CD4-positive, alpha-beta T cell treated with Interleukin-17A for 4 hours (primary cell): ENCODE measurements around the gene HOTAIR.

Experiments used
- DNase-seq: peaks from one replicate; pipeline ENCODE4 v3.0.0-alpha.2; 2020; ENCODE audit warnings: mixed read lengths

HOTAIR gene

GRCh38 chr12:54010972-54011664 lies 36.4 kb upstream of the HOTAIR start:
- no peak for DNase-seq

- DNase-seq: no peak
Measured at GRCh38 chr12:54010053-54010971, 35.6 kb upstream of the HOTAIR start.

- peak; percentile 37 for DNase-seq
Measured at GRCh38 chr12:54009171-54010052, 34.7 kb upstream of the HOTAIR start.

DNA sequence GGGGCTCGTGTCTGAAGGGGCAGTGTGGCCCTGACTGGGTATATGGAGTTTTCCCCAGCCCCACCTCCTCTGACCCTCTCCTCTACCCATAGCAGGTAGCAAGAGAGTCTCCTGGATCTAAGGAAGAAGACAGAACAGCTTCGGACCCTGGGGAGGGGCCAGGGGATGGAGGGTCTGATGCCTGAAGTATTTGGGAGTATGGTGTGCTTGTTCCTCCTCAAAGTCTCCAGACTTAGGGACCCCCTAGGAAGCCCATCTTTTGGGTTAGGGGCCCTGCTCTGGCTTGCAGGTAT lies 33.5 kb upstream of the HOTAIR start:
- DNase-seq: no peak

- no peak for DNase-seq
Measured at GRCh38 chr12:54007538-54008259, 32.9 kb upstream of the HOTAIR start.

DNA sequence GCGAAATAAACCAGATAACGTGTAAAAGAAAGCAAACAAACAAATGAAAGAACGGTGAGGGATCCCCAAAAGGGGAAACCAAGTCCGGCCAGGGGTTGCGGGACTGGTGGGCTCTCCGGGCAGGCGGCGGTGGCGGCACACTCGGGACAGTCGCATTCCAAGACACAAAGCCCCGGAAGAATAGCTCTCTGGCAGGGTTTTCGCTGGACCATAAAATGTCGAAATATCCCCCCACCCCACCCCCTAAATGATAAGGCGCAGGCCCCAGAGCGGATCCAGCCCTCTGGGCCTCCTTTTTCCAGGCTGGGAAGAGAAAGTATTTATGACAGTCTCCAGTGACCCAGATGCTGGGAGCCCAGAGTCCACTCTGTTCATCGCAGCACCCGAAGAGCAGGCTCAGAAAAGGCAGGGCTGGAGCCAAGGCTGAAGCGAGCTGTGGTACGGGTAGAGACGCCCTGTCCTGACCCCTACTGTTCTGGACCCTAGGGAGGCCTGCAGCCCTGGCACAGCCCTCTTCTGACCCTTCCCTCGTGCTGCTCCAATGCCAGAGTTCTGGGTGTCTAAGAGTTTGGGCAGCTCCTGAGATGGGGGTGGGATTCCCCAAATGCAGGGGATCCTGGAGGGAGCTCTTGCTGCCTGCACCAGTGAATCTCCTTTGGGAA lies 31.9 kb upstream of the HOTAIR start:
- DNase-seq: no peak

DNA sequence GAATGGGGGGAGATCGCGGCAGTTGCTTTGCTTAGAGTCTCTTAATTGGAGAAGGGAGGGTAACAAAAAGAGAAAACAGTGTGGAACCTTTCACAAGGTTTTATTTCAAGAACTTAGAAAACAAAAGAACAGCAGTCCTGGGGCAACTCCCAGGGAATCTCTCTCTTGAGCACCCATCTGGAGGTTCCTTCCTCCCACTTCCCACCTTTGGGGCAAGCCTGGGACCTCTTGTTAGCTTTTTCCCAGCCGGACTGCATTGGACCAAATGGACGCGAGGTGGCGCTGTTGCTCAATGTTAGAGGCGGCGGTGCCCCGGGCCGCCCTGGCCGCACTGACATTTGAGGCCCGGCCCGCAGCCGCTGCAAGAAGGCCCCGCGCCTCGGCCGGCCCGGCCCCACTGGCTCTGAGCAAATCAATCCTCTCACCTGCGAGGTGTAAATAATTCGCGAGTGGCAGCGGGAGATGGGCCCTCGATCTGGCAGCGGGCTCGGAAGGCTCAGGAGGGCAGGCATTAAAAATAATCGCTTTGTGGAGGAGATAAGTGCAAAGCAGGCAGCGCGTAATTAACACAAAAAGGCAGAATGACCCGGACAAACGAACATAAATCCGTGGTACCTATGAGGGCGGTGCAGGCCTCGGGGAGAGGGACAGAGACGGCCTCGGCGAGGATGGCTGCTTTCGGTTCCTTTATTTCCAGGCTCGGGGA lies 31.3 kb upstream of the HOTAIR start:
- DNase-seq: peak; percentile 91

GRCh38 chr12:54005531-54005852 lies 30.7 kb upstream of the HOTAIR start:
- no peak for DNase-seq

GRCh38 chr12:54004841-54005530 lies 30.2 kb upstream of the HOTAIR start:
- no peak for DNase-seq

DNA sequence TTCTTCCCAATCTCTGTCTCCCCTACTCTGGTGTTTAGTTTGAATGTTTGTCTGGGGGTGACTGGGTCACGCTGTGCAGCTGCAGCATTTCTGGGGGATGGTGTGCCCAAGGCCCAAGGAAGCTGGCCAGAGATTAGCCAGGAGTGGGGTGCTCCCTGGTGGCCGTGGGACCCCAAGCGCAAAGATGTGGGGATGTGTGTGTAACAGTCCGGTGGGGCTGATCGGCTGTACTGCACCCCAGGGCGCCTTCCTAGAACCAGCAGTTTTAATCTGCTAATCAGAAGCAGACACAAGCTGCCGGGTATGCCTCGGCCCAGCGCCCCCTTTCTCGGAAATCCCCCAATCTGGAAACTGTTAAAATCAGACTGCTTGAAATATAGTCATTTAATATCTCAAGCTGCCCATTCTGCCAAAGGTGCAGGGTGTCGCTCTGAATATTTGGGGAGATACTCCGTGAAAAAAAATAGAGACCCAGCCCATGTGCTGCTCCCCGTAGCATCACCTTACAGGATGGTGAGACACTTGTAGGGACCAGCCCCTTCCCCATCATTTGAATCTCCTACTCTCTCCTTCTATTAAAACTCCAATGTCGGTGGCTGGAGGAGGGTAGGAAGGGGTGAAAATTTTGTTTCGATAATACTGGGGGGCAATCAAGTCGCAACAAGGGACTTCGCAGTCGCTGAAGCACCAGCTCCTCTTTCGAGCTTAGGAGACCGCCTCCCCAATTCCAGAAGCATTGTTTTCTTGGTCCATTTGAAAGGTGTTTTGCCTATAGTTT lies 29.5 kb upstream of the HOTAIR start:
- no peak for DNase-seq

DNA sequence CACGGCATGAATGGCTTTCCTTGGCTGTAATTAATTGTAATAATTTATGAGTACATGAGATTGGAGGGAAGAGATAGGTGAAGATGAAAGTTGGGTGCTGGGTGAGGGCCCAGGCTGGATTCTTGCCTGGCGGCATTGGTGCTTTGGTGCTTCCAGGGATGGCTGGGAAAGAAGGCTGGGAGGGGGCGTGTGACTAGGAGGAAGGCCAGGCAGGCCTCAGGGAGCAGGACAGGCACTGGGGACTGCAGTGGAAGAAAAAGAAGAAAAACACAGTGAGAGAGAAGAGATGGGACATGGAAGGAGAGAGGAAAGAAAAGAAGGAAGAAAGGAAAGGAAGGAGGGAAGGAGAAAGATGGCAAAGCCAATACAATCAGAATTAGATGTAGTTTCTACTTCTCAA lies 28.9 kb upstream of the HOTAIR start:
- no peak for DNase-seq

- no peak for DNase-seq
Measured at GRCh38 chr12:54002915-54003389, 28.2 kb upstream of the HOTAIR start.

DNA sequence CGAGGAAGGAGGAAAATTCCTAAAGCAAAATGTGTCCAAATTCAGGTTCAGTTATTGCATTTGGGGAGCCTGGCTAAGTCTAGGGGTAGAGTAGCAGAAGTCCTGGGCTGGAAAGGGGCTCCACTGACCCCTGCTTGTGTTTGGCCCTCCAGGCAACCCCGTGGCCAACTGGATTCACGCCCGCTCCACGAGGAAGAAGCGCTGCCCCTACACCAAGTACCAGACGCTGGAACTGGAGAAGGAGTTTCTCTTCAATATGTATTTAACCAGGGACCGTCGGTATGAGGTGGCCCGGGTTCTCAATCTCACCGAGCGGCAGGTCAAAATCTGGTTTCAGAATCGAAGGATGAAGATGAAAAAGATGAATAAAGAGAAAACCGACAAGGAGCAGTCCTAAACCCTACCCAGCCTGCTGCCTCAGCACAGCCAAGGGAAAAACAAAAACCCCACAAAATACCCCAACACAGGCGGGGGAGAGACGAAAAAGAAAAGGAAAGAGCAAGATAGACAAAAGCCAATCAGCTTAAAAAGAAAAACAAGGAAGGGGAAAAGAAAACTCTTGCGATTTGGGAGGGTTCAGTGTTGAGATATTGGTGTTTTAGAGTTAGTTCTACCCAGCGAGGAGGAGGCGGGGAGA lies 27.6 kb upstream of the HOTAIR start:
- no peak for DNase-seq

DNA sequence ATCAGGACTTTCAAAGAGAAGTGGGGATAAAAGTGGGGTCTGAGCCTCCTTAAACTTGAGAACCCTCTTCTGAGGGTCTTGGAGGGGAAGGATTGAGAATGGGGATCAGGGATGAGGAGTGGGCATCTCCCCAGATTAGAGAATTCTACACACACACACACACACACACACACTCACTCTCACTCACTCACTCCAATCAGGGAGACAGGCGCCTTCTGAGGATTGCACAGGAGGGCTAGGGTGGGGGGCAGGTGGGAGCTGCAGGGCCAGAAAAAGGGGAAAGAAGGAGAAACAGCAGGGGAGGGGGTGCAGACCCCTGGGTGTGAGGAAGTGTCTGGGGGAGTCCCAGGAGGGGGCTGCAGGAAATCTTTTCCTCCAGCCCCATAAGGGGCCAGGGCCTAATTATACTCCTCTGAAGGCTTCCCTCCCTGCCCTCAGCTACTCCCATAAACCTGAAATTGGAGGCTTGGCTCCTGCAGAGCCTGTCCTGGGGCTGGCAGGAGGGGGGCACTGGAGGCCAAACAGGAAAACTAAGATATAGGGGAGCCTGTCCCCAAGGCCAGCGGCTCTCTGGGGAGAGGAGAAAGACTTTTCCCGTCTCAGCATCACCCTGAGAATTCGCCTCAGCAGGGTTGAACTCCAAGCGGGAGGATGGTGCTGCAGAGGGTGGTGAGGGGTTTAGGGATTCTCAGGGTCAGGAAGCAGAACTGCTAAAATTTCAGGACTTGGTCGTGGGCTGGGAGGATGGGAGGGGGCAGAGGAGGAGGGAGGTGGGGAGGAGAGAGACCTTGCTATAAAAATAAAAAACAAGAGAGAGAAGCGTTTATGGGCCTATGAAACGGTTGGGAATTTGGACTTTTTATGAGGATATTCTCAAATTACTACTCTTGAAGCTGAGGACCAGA lies 26.8 kb upstream of the HOTAIR start:
- no peak for DNase-seq

DNA sequence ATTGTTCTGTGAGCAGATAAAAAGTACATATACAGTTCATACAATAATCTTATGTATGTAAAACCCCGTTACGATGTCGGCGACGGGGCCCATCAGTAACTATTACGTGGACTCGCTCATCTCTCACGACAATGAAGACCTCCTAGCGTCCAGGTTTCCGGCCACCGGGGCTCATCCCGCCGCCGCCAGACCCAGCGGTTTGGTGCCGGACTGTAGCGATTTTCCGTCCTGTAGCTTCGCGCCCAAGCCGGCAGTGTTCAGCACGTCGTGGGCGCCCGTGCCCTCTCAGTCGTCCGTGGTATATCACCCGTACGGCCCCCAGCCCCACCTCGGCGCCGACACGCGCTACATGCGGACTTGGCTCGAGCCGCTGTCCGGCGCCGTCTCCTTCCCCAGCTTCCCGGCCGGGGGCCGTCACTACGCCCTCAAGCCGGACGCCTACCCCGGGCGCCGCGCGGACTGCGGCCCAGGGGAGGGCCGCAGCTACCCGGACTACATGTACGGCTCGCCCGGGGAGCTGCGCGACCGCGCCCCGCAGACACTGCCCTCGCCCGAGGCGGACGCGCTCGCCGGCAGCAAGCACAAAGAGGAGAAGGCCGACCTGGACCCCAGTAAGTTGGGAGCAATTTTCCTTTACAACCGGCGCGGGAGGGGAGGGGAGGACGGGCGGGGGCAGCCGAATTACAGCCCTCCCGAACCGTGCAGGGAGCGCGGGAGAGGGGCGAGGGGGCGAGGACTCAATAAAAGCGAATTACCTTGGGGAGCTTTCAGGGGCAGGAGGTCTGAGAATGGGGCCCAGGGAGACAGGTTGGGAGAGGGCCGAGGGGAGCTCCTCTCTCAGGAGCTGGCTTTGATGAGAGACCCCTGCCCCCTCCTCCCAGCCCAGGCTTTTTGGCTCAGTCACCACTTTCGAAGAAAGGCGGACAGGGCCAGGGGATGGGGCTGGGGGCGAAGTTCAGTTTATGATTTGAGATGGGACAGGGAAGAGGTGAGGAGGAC lies 25.7 kb upstream of the HOTAIR start, which contains the start of gene HOXC9:
Gene HOXC9 (plus strand): TSS at position 46 of the 999 bp plus-strand sequence. CDS start 28 bp downstream, at position 74.
- no peak for DNase-seq

GRCh38 chr12:53999559-54000115 lies 24.9 kb upstream of the HOTAIR start:
- DNase-seq: no peak

GRCh38 chr12:53998900-53999236 lies 24.1 kb upstream of the HOTAIR start:
- DNase-seq: no peak
